PC-9 (cell line): ENCODE data around the gene ANKS6. TPM values are rescaled to one million over a fixed set of nuclear protein-coding genes. Genes with fewer than 3 reads are reported as not detected.
A peak's percentile ranks its signal among the peaks of the same experiment; 100 is the strongest.
"Not testable (repeated sequence)": the region's sequence is repeated elsewhere in the genome, so short reads cannot be mapped to it uniquely, and the experiment has no call there.

Source experiments
- BruUV-seq: library from RNA; stranded (reverse); fragments of 400-500 nt; replicated peaks from 2 replicates; lab custom pipeline; 2021; lab: Mats Ljungman, UMichigan
- CTCF ChIA-PET: fragments of 300-600 bp; sonication (Branson Sonifier 250); formaldehyde crosslinking; loops from one replicate; lab custom pipeline; 2022; ENCODE audit warnings: antibody characterized with exemption; lab: Charles Lee
- POLR2A ChIA-PET: fragments of 300-600 bp; sonication (Branson Sonifier 250); formaldehyde crosslinking; loops from one replicate; lab custom pipeline; 2022; ENCODE audit warnings: antibody characterized with exemption; ENCODE audit not compliant: unreplicated experiment; lab: Charles Lee
- DNase-seq, 2 experiments: peaks; one replicate each; pipeline versions ENCODE4 v3.0.0 to v3.0.0-alpha.2; 2015 to 2022; ENCODE audit warnings: mixed read lengths in 1 of 2
- H2AFZ ChIP-seq: fragments of 200-600 bp; sonication (generic); 2 replicates; pipeline ENCODE4 v1.8.1; 2017; ENCODE audit warnings: antibody characterized with exemption
- H3F3A ChIP-seq: fragments of 200-600 bp; sonication (generic); 2 replicates; pipeline ENCODE4 v1.8.1; 2017; ENCODE audit warnings: antibody characterized with exemption, mild to moderate bottlenecking, low read depth; ENCODE audit not compliant: insufficient read depth
- H3K27ac ChIP-seq: fragments of 200-600 bp; sonication (generic); 2 replicates; pipeline ENCODE4 v1.6.1; 2016; ENCODE audit warnings: mixed run types
- H3K27me3 ChIP-seq: fragments of 200-600 bp; sonication (generic); 2 replicates; pipeline ENCODE4 v1.6.1; 2016; ENCODE audit warnings: low read depth, mixed run types; ENCODE audit not compliant: insufficient read depth
- H3K36me3 ChIP-seq: fragments of 200-600 bp; sonication (generic); 2 replicates; pipeline ENCODE4 v1.6.1; 2016; ENCODE audit warnings: low read depth, mixed run types
- H3K4me1 ChIP-seq: fragments of 200-600 bp; sonication (generic); replicated peaks from 2 replicates; pipeline ENCODE4 v1.6.1; 2016; ENCODE audit warnings: mixed run types; ENCODE audit not compliant: insufficient read depth
- H3K4me2 ChIP-seq: fragments of 200-600 bp; sonication (generic); 2 replicates; pipeline ENCODE4 v1.6.1; 2017; ENCODE audit warnings: mixed run types
- H3K4me3 ChIP-seq: fragments of 200-600 bp; sonication (generic); 2 replicates; pipeline ENCODE4 v1.6.1; 2016; ENCODE audit warnings: mixed run types
- H3K79me2 ChIP-seq: fragments of 200-600 bp; sonication (generic); 2 replicates; pipeline ENCODE4 v1.6.1; 2017; ENCODE audit warnings: low read depth, mixed run types
- H3K9me2 ChIP-seq: fragments of 200-600 bp; sonication (generic); 2 replicates; pipeline ENCODE4 v1.8.1; 2017; ENCODE audit warnings: mild to moderate bottlenecking; ENCODE audit not compliant: insufficient read depth
- H3K9me3 ChIP-seq: fragments of 200-600 bp; sonication (generic); 2 replicates; pipeline ENCODE4 v1.8.1; 2016; ENCODE audit warnings: low read depth; ENCODE audit not compliant: insufficient read depth
- H4K20me1 ChIP-seq: fragments of 200-600 bp; sonication (generic); 2 replicates; pipeline ENCODE4 v1.8.1; 2017; ENCODE audit not compliant: insufficient read depth
- EZH2 ChIP-seq: fragments of 200-600 bp; sonication (generic); IDR thresholded peaks from 2 replicates; pipeline ENCODE4 v1.8.0; 2017; ENCODE audit warnings: antibody characterized with exemption, low read depth
- intact Hi-C: fragments of 100-400 bp; cut with micrococcal nuclease; formaldehyde crosslinking; loops from one replicate; pipeline ENCODE4 v1.10.0; 2022; ENCODE audit not compliant: unreplicated experiment
- total RNA-seq: library from RNA; stranded (reverse); gene quantifications from 2 replicates; pipeline ENCODE4 v1.2.3, GENCODE V29; 2021
- TF ChIP-seq, protein P1 (sequence below): fragments of 200-600 bp; sonication (generic); conservative IDR thresholded peaks from 2 replicates; pipeline ENCODE4 v1.6.1; 2017; ENCODE audit warnings: mixed run types, antibody characterized with exemption, mild to moderate bottlenecking, moderate library complexity

The ANKS6 gene
- total RNA-seq, 1 experiment from 2014 or later = 74.7 TPM

GRCh38 chr9:98686961-98687855, 109.1 kb downstream of the ANKS6 start:
- CTCF ChIA-PET = no interaction called here
- Histone ChIP-seq H2AFZ (no peak overlapping the region; the same call in 1 of the 2 replicates), H4K20me1 (no peaks in the 10 kb centered on the region), H3K27me3 (no peaks in the 10 kb centered on the region), H3K36me3 (no peaks in the 10 kb centered on the region), H3K27ac (peak overlapping the region; percentile 94), H3K4me2 (peak overlapping the region; percentile 38), H3K4me1 (peaks cover 41% of the 10 kb centered on the region), H3K79me2 (peaks cover 17% of the 10 kb centered on the region; the same call in 1 of the 2 replicates), H3K4me3 (no peak overlapping the region), H3F3A (peaks cover 30% of the 10 kb centered on the region), H3K9me2 (no peaks in the 10 kb centered on the region), H3K9me3 (no peaks in the 10 kb centered on the region)
- no TSS peak for BruUV-seq
- TF ChIP-seq, protein P1, sequence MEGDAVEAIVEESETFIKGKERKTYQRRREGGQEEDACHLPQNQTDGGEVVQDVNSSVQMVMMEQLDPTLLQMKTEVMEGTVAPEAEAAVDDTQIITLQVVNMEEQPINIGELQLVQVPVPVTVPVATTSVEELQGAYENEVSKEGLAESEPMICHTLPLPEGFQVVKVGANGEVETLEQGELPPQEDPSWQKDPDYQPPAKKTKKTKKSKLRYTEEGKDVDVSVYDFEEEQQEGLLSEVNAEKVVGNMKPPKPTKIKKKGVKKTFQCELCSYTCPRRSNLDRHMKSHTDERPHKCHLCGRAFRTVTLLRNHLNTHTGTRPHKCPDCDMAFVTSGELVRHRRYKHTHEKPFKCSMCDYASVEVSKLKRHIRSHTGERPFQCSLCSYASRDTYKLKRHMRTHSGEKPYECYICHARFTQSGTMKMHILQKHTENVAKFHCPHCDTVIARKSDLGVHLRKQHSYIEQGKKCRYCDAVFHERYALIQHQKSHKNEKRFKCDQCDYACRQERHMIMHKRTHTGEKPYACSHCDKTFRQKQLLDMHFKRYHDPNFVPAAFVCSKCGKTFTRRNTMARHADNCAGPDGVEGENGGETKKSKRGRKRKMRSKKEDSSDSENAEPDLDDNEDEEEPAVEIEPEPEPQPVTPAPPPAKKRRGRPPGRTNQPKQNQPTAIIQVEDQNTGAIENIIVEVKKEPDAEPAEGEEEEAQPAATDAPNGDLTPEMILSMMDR = no peak
- no peak for TF ChIP-seq EZH2
- POLR2A ChIA-PET = interaction anchor here (0.6 to 0.7 kb wide), 3 partner anchors 91 to 432 kb away, joined by 3 to 9 read pairs (median 4); partner anchors contain the start of gene TBC1D2
- peak; percentile 87 to 95 for DNase-seq
- intact Hi-C loops = loop anchor here (1.0 to 5.0 kb wide), 5 partner anchors 104 to 370 kb away; no protein-coding TSS in a partner anchor

GRCh38 chr9:98684816-98685215, 111.5 kb downstream of the ANKS6 start:
- POLR2A ChIA-PET, H2AFZ ChIP-seq, H3K4me2 ChIP-seq, BruUV-seq, H4K20me1 ChIP-seq, H3K27ac ChIP-seq, CTCF ChIA-PET, H3K9me2 ChIP-seq, H3K27me3 ChIP-seq, H3K9me3 ChIP-seq, DNase-seq, H3K4me3 ChIP-seq, H3K36me3 ChIP-seq, H3K79me2 ChIP-seq: not testable (repeated sequence)
- H3K4me1 ChIP-seq = peaks cover 41% of the 10 kb centered on the region
- intact Hi-C loops = loop anchor here (5.0 kb wide), 2 partner anchors 133 to 368 kb away; no protein-coding TSS in a partner anchor
- H3F3A ChIP-seq = peaks cover 30% of the 10 kb centered on the region

Other genes with a start within 250 kb of the ANKS6 start
- 0.76 and 0.98 TPM in 2 replicates for gene GABBR2, start 87.6 kb downstream of the ANKS6 start, total RNA-seq
- 50.3 and 52.9 TPM in 2 replicates for gene GALNT12, start 11.1 kb upstream of the ANKS6 start, total RNA-seq
- gene COL15A1, start 147.4 kb upstream of the ANKS6 start, total RNA-seq = not detected in 2 replicates